Measurements from ENCODE around the gene ANKRD33B.

The ANKRD33B gene

DNA sequence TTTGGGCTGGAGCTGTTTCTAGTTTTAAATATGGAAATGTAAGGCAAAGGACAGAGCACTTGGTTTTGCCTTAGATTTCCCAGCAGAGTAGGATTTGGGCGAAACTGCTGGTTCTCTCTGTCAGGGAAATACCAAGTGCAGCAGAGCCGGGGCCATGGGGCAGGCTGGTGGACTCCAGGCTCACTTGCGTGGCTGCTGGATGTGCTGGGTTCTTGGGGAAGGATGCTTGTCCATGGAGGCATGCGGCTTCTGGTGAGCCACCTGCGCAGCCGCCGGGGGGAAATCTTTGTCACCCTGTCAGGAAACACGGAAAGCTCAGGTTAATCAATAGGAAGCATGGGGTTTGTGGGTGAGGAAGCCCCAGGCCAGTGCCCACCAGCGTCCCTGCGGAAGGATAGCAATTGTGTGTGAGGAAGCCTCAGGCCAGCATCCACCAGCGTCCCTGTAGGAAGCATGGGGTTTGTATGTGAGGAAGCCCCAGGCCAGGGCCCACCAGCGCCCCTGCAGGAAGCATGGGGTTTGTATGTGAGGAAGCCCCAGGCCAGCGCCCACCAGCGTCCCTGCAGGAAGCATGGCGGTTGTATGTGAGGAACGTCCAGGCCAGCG, 117.1 kb downstream of the ANKRD33B start:
- ATAC-seq (ENCODE audit: insufficient read depth, low read depth) (no peak), DNase-seq (no peak)
- TF ChIP-seq EZH2 (IDR thresholded peaks at IDR 0.05; ENCODE audit: borderline replicate concordance, low read depth, low read length, severe bottlenecking) = no peak
- no peak for TF ChIP-seq CTCF (IDR thresholded peaks at IDR 0.05; ENCODE audit: borderline replicate concordance, extremely low read depth, low read length, poor library complexity, severe bottlenecking)
- Histone ChIP-seq H3K27me3 (ENCODE audit: insufficient read depth, low read length, poor library complexity) (no peaks in the 10 kb centered on the region), H3K4me1 (ENCODE audit: insufficient read depth, low read length) (no peaks in the 10 kb centered on the region), H3K9me3 (ENCODE audit: insufficient read depth, low read length, severe bottlenecking) (no peaks in the 10 kb centered on the region), H3K79me2 (ENCODE audit: insufficient read depth, low read length) (no peaks in the 10 kb centered on the region), H3K4me2 (ENCODE audit: insufficient read depth, low read length) (no peak overlapping the region), H2AFZ (ENCODE audit: low read depth, low read length) (no peak overlapping the region), H3K36me3 (ENCODE audit: insufficient read depth, low read length) (peaks cover 70% of the 10 kb centered on the region), H4K20me1 (ENCODE audit: insufficient read depth, low read length) (0 out of 2 replicates have a peak, but pooled peaks cover 4% of the 10 kb centered on the region), H3K4me3 (ENCODE audit: low read depth in 1 of 2, low read length in 2 of 2) (no peak overlapping the region), H3K9ac (ENCODE audit: low read depth, low read length) (no peak overlapping the region), H3K27ac (ENCODE audit: low read length) (no peak overlapping the region)

DNA sequence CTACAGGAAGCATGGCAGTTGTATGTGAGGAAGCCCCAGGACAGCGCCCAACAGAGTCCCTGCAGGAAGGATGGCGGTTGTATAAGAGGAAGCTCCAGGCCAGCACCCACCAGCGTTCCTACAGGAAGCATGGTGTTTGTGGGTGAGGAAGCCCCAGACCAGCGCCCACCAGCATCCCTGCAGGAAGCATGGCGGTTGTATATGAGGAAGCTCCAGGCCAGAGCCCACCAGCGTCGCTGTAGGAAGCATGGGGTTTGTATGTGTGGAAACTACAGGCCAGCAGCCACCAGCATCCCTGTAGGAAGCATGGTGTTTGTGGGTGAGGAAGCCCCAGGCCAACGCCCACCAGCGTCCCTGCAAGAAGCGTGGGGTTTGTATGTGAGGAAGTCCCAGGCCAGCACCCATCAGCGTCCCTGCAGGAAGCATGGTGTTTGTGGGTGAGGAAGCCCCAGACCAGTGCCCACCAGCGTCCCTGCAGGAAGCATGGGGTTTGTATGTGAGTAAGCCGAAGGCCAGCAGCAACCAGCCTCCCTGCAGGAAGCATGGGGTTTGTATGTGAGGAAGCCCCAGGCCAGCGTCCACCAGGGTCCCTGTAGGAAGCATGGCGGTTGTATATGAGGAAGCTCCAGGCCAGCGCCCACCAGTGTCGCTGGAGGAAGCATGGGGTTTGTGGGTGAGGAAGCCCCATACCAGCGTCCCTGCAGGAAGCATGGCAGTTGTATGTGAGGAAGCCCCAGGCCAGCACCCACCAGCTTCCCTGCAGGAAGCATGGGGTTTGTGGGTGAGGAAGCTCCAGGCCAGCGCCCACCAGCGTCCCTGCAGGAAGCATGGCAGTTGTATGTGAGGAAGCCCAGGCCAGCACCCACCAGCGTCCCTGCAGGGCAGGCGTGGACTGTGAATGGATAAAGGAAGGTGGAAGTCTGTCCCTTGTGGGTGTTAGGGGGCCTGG, 118.1 kb downstream of the ANKRD33B start:
- Histone ChIP-seq H3K9ac (ENCODE audit: low read depth, low read length) (no peak overlapping the region), H3K36me3 (ENCODE audit: insufficient read depth, low read length) (peaks cover 70% of the 10 kb centered on the region), H3K4me3 (ENCODE audit: low read depth in 1 of 2, low read length in 2 of 2) (no peak overlapping the region), H3K9me3 (ENCODE audit: insufficient read depth, low read length, severe bottlenecking) (no peaks in the 10 kb centered on the region), H3K4me2 (ENCODE audit: insufficient read depth, low read length) (no peak overlapping the region), H2AFZ (ENCODE audit: low read depth, low read length) (no peak overlapping the region), H3K4me1 (ENCODE audit: insufficient read depth, low read length) (no peaks in the 10 kb centered on the region), H4K20me1 (ENCODE audit: insufficient read depth, low read length) (no peaks in the 10 kb centered on the region), H3K27ac (ENCODE audit: low read length) (no peak overlapping the region), H3K27me3 (ENCODE audit: insufficient read depth, low read length, poor library complexity) (no peaks in the 10 kb centered on the region), H3K79me2 (ENCODE audit: insufficient read depth, low read length) (no peaks in the 10 kb centered on the region)
- DNase-seq (no peak), ATAC-seq (ENCODE audit: insufficient read depth, low read depth) (no peak)
- TF ChIP-seq EZH2 (IDR thresholded peaks at IDR 0.05; ENCODE audit: borderline replicate concordance, low read depth, low read length, severe bottlenecking) (no peak), CTCF (IDR thresholded peaks at IDR 0.05; ENCODE audit: borderline replicate concordance, extremely low read depth, low read length, poor library complexity, severe bottlenecking) (no peak)

- H3K9me3 ChIP-seq (ENCODE audit: insufficient read depth, low read length, severe bottlenecking) = no peaks in the 10 kb centered on the region
- no peaks in the 10 kb centered on the region for H3K79me2 ChIP-seq (ENCODE audit: insufficient read depth, low read length)
- TF ChIP-seq EZH2 (IDR thresholded peaks at IDR 0.05; ENCODE audit: borderline replicate concordance, low read depth, low read length, severe bottlenecking) (no peak), CTCF (IDR thresholded peaks at IDR 0.05; ENCODE audit: borderline replicate concordance, extremely low read depth, low read length, poor library complexity, severe bottlenecking) (no peak)
- ATAC-seq (ENCODE audit: insufficient read depth, low read depth) = no peak
- DNase-seq = no peak
- H3K27me3 ChIP-seq (ENCODE audit: insufficient read depth, low read length, poor library complexity) = no peaks in the 10 kb centered on the region
- H3K27ac ChIP-seq (ENCODE audit: low read length) = no peak overlapping the region
- H3K4me3 ChIP-seq (ENCODE audit: low read depth in 1 of 2, low read length in 2 of 2) = no peak overlapping the region
- no peaks in the 10 kb centered on the region for H3K4me1 ChIP-seq (ENCODE audit: insufficient read depth, low read length)
- H2AFZ ChIP-seq (ENCODE audit: low read depth, low read length) = no peak overlapping the region
- H3K36me3 ChIP-seq (ENCODE audit: insufficient read depth, low read length) = peaks cover 63% of the 10 kb centered on the region
- H3K4me2 ChIP-seq (ENCODE audit: insufficient read depth, low read length) = no peak overlapping the region
- no peak overlapping the region for H3K9ac ChIP-seq (ENCODE audit: low read depth, low read length)
- no peaks in the 10 kb centered on the region for H4K20me1 ChIP-seq (ENCODE audit: insufficient read depth, low read length)
Measured at GRCh38 chr5:10682801-10683525, 119.1 kb downstream of the ANKRD33B start.

Data from DND-41 (cell line).